ENCODE results near the gene SLC39A3. TPM values are rescaled to one million over a fixed set of nuclear protein-coding genes. Genes with fewer than 3 reads are reported as not detected.

SLC39A3 gene
- total and polyA plus RNA-seq, 2 donors = 14.3 to 44.0 TPM

Other genes starting within 250 kb of the SLC39A3 start
- 2.8 TPM for gene GNG7, start 37.3 kb downstream of the SLC39A3 start, total RNA-seq
- gene GNG7, start 37.3 kb downstream of the SLC39A3 start, polyA plus RNA-seq = 13.9 TPM
- gene DIRAS1, start 18.6 kb downstream of the SLC39A3 start, total RNA-seq = 3.2 TPM
- gene DIRAS1, start 18.6 kb downstream of the SLC39A3 start, polyA plus RNA-seq = 13.3 TPM
- 17.6 TPM for gene SGTA, start 43.3 kb upstream of the SLC39A3 start, total RNA-seq
- 65.5 TPM for gene SGTA, start 43.3 kb upstream of the SLC39A3 start, polyA plus RNA-seq
- 29.2 TPM for gene THOP1, start 45.5 kb upstream of the SLC39A3 start, total RNA-seq
- gene THOP1, start 45.5 kb upstream of the SLC39A3 start, polyA plus RNA-seq = 50.4 TPM
- 6.0 TPM for gene ZNF554, start 79.9 kb upstream of the SLC39A3 start, total RNA-seq
- 2.5 TPM for gene ZNF554, start 79.9 kb upstream of the SLC39A3 start, polyA plus RNA-seq
- 14.8 TPM for gene ZNF555, start 101.5 kb upstream of the SLC39A3 start, total RNA-seq
- 4.4 TPM for gene ZNF555, start 101.5 kb upstream of the SLC39A3 start, polyA plus RNA-seq
- 1.3 TPM for gene ZNF556, start 127.3 kb upstream of the SLC39A3 start, total RNA-seq
- 0.08 TPM for gene ZNF556, start 127.3 kb upstream of the SLC39A3 start, polyA plus RNA-seq
- gene ZNF57, start 160.9 kb upstream of the SLC39A3 start, total RNA-seq = 5.1 TPM
- gene ZNF57, start 160.9 kb upstream of the SLC39A3 start, polyA plus RNA-seq = 4.4 TPM
- gene ZNF77, start 205.0 kb upstream of the SLC39A3 start, total RNA-seq = 6.8 TPM
- 4.3 TPM for gene ZNF77, start 205.0 kb upstream of the SLC39A3 start, polyA plus RNA-seq
- 1.4 TPM for gene TLE6, start 237.5 kb upstream of the SLC39A3 start, total RNA-seq
- gene TLE6, start 237.5 kb upstream of the SLC39A3 start, polyA plus RNA-seq = 2.4 TPM

All from urinary bladder (tissue), 2 donors.